SH-SY5Y (cell line): ENCODE results near the gene IFNL2.

Source experiments
- GATA2 ChIP-seq: IDR thresholded peaks from 2 replicates; pipeline ENCODE4 v1.6.1; 2011; ENCODE audit warnings: mild to moderate bottlenecking, low read depth, low read length
- GATA3 ChIP-seq: IDR thresholded peaks from 2 replicates; pipeline ENCODE4 v1.6.1; 2011; ENCODE audit warnings: low read depth, mild to moderate bottlenecking, low read length, moderate library complexity

GRCh38 chr19:39270036-39270871 lies 2.1 kb downstream of the IFNL2 start:
- TF ChIP-seq GATA2 (no peak), GATA3 (no peak)
